PFSK-1 (cell line): ENCODE results near the gene TMEM163.

Source experiments
- FOXP2 ChIP-seq: optimal IDR thresholded peaks from 2 replicates; pipeline ENCODE3; 2011; ENCODE audit warnings: borderline replicate concordance, control low read depth, inconsistent platforms; ENCODE audit not compliant: insufficient read depth; ENCODE audit errors: extremely low read length, extremely low read depth
- POLR2AphosphoS5 ChIP-seq: IDR thresholded peaks from 2 replicates; pipeline ENCODE4 v1.6.1; 2012; ENCODE audit warnings: low read depth, mild to moderate bottlenecking, control low read depth, low read length, moderate library complexity
- SIN3A ChIP-seq: IDR thresholded peaks from 2 replicates; pipeline ENCODE4 v1.6.1; 2012; ENCODE audit warnings: mild to moderate bottlenecking, low read length, moderate library complexity, borderline replicate concordance; ENCODE audit not compliant: insufficient read depth
- TAF1 ChIP-seq: IDR thresholded peaks from 2 replicates; pipeline ENCODE4 v1.6.1; 2012; ENCODE audit warnings: low read length, control low read depth, borderline replicate concordance; ENCODE audit not compliant: insufficient read depth
- TF ChIP-seq, protein P1 (sequence below), 2 experiments: IDR thresholded peaks; 2 replicates each; pipeline versions ENCODE4 v1.6.1 to v1.8.0; 2011 to 2012; ENCODE audit warnings: low read depth in 2 of 2, low read length in 2 of 2, control low read depth in 1 of 2, inconsistent platforms in 1 of 2, mild to moderate bottlenecking in 1 of 2, moderate library complexity in 1 of 2; ENCODE audit not compliant: insufficient read depth in 1 of 2

TMEM163 gene

GRCh38 chr2:134762508-134762907 lies 43.7 kb upstream of the TMEM163 start:
- TF ChIP-seq POLR2AphosphoS5 (no peak), TAF1 (no peak), SIN3A (no peak), FOXP2 (no peak)
- TF ChIP-seq, protein P1, sequence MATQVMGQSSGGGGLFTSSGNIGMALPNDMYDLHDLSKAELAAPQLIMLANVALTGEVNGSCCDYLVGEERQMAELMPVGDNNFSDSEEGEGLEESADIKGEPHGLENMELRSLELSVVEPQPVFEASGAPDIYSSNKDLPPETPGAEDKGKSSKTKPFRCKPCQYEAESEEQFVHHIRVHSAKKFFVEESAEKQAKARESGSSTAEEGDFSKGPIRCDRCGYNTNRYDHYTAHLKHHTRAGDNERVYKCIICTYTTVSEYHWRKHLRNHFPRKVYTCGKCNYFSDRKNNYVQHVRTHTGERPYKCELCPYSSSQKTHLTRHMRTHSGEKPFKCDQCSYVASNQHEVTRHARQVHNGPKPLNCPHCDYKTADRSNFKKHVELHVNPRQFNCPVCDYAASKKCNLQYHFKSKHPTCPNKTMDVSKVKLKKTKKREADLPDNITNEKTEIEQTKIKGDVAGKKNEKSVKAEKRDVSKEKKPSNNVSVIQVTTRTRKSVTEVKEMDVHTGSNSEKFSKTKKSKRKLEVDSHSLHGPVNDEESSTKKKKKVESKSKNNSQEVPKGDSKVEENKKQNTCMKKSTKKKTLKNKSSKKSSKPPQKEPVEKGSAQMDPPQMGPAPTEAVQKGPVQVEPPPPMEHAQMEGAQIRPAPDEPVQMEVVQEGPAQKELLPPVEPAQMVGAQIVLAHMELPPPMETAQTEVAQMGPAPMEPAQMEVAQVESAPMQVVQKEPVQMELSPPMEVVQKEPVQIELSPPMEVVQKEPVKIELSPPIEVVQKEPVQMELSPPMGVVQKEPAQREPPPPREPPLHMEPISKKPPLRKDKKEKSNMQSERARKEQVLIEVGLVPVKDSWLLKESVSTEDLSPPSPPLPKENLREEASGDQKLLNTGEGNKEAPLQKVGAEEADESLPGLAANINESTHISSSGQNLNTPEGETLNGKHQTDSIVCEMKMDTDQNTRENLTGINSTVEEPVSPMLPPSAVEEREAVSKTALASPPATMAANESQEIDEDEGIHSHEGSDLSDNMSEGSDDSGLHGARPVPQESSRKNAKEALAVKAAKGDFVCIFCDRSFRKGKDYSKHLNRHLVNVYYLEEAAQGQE (IDR thresholded peaks at IDR 0.05; ENCODE audit: insufficient read depth in 1 of 2, low read depth in 2 of 2, low read length in 2 of 2), result no peak

- no peak for TF ChIP-seq SIN3A
- no peak for TF ChIP-seq FOXP2
- TF ChIP-seq POLR2AphosphoS5, result no peak
- TF ChIP-seq, protein P1 (IDR thresholded peaks at IDR 0.05; ENCODE audit: insufficient read depth in 1 of 2, low read depth in 2 of 2, low read length in 2 of 2), result no peak
- no peak for TF ChIP-seq TAF1
Observed at GRCh38 chr2:134760385-134760784, 41.6 kb upstream of the TMEM163 start.

DNA sequence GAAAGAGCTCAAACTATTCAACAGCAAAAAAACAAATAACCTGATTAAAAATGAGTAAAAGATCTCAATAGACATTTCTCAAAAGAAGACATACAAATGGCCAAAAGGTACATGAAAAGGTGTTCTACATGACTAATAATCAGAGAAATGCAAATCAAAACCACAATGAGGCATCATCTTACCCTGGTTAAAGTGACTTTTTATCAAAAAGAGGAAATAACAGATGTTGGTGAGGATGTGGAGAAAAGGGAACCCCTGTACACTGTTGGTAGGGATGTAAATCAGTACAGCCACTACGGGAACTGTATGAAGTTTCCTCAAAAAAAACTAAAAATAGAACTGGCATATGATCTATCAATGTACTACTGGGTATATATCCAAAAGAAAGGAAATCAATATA lies 39.8 kb upstream of the TMEM163 start:
- TF ChIP-seq, protein P1 (IDR thresholded peaks at IDR 0.05; ENCODE audit: insufficient read depth in 1 of 2, low read depth in 2 of 2, low read length in 2 of 2), result no peak
- TF ChIP-seq FOXP2 (no peak), TAF1 (no peak), POLR2AphosphoS5 (no peak), SIN3A (no peak)

DNA sequence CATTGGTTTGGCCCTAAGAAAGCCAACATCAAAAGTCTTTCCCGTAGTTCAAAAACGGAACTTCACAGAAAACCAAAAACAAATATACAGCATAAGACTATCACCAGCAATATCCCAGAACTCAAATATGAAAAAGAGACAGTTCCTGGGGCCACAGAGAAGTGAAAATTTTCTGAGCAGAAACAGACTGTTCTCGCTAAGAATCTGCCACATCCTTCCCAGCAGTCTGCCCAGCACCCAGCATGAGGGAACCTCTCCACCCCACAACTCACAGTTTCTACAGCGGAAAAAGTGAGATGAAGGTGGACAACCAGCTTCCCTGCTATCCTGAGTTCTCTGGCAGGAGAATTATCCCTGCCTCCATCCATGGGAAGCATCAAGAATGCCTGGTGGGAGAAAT lies 26.7 kb upstream of the TMEM163 start:
- TF ChIP-seq, protein P1 (IDR thresholded peaks at IDR 0.05; ENCODE audit: insufficient read depth in 1 of 2, low read depth in 2 of 2, low read length in 2 of 2), result no peak
- TF ChIP-seq FOXP2 (no peak), POLR2AphosphoS5 (no peak), TAF1 (no peak), SIN3A (no peak)

- TF ChIP-seq FOXP2 (no peak), TAF1 (no peak), SIN3A (no peak)
Observed at GRCh38 chr2:134745023-134745422, 26.2 kb upstream of the TMEM163 start.
